C4-2B (cell line): Measurements from ENCODE around the gene ELMO2.

Experiments
- CTCF ChIP-seq: fragments of 450-650 bp; conservative IDR thresholded peaks from 2 replicates; pipeline ENCODE4 v1.5.1; 2017; ENCODE audit warnings: mild to moderate bottlenecking
- ZFX ChIP-seq: fragments of 450-650 bp; IDR thresholded peaks from 2 replicates; pipeline ENCODE4 v1.6.1; 2017

GRCh38 chr20:46416839-46417238 lies 10.4 kb upstream of the ELMO2 start:
- TF ChIP-seq CTCF: no peak
- TF ChIP-seq ZFX: no peak
